Fibroblast of pulmonary artery (primary cell): ENCODE measurements around the gene SIVA1.

Experiments
- DNase-seq: peaks from one replicate; pipeline ENCODE4 v3.0.0-alpha.2; 2010; ENCODE audit warnings: low read depth
- H3K4me3 ChIP-seq: replicated peaks from 2 replicates; pipeline ENCODE4 v1.5.1; 2011; ENCODE audit warnings: low read depth, mild to moderate bottlenecking, control low read depth, low read length, moderate library complexity
- CTCF ChIP-seq: IDR thresholded peaks from 2 replicates; pipeline ENCODE4 v1.5.1; 2011; ENCODE audit warnings: mild to moderate bottlenecking, control low read depth, low read length, inconsistent platforms; ENCODE audit errors: missing control alignments

SIVA1 gene

GRCh38 chr14:104714681-104715080, 38.3 kb upstream of the SIVA1 start:
- DNase-seq: no peak
- no peak overlapping the region for H3K4me3 ChIP-seq
- TF ChIP-seq CTCF: no peak

- H3K4me3 ChIP-seq: no peak overlapping the region
- no peak for DNase-seq
- TF ChIP-seq CTCF: no peak
These were observed 37.5 kb upstream of the SIVA1 start for GRCh38 chr14:104715416-104715815.

- TF ChIP-seq CTCF: no peak
These were observed 37.1 kb upstream of the SIVA1 start for GRCh38 chr14:104715871-104716270.

GRCh38 chr14:104717137-104717536, 35.8 kb upstream of the SIVA1 start:
- H3K4me3 ChIP-seq: no peak overlapping the region
- no peak for DNase-seq
- no peak for TF ChIP-seq CTCF

More at GRCh38 chr14:104715871-104716270, 37.1 kb upstream of the SIVA1 start:
- H3K4me3 ChIP-seq: no peak overlapping the region
- DNase-seq: no peak

GRCh38 chr14:104717646-104718045, 35.3 kb upstream of the SIVA1 start:
- H3K4me3 ChIP-seq: no peak overlapping the region
- TF ChIP-seq CTCF: no peak
- DNase-seq: no peak

GRCh38 chr14:104718147-104718546, 34.8 kb upstream of the SIVA1 start:
- no peak overlapping the region for H3K4me3 ChIP-seq
- no peak for DNase-seq
- TF ChIP-seq CTCF: no peak

GRCh38 chr14:104718871-104719270, 34.1 kb upstream of the SIVA1 start:
- no peak for TF ChIP-seq CTCF
- no peak for DNase-seq
- H3K4me3 ChIP-seq: no peak overlapping the region
